Endothelial cell of umbilical vein (primary cell): Measurements from ENCODE around the gene FOXL3. TPM values are rescaled to one million over a fixed set of nuclear protein-coding genes. Genes with fewer than 3 reads are reported as not detected.

Experiments
- BruUV-seq: library from RNA; stranded (reverse); fragments of 400-500 nt; replicated peaks from 2 replicates; lab custom pipeline; 2021; lab: Mats Ljungman, UMichigan
- CTCF ChIA-PET: fragments of 300-600, 350-600 bp; sonication (Branson Sonifier 250); formaldehyde crosslinking; loops from one replicate; lab custom pipeline; 2021; ENCODE audit warnings: antibody characterized with exemption, inconsistent platforms; lab: Charles Lee
- POLR2A ChIA-PET: fragments of 300-600, 350-600 bp; sonication (Branson Sonifier 250); formaldehyde crosslinking; loops from one replicate; lab custom pipeline; 2021; ENCODE audit warnings: antibody characterized with exemption, inconsistent platforms; lab: Charles Lee
- DNase-seq: peaks from one replicate; pipeline ENCODE4 v3.0.0-alpha.2; 2011; ENCODE audit warnings: low read depth, low spot score
- FAIRE-seq: peaks from 2 replicates; lab custom pipeline; 2011; peaks lifted over from hg19 to GRCh38; lab: Jason Lieb, UNC
- H2AFZ ChIP-seq: 2 replicates; pipeline ENCODE4 v1.6.0; 2012; ENCODE audit warnings: low read depth, low read length, control low read depth, inconsistent platforms
- H3K27ac ChIP-seq: 2 replicates; pipeline ENCODE4 v1.5.1; 2011; ENCODE audit warnings: low read depth, mild to moderate bottlenecking, control low read depth, low read length, moderate library complexity; ENCODE audit not compliant: insufficient read depth
- H3K27me3 ChIP-seq, 2 experiments: 2 replicates each; pipeline versions ENCODE4 v1.6.0 to v1.6.1; 2011; ENCODE audit warnings: low read length in 2 of 2, mixed read lengths in 1 of 2; ENCODE audit not compliant: control insufficient read depth in 2 of 2, insufficient read depth in 2 of 2
- H3K36me3 ChIP-seq, 2 experiments: 2 replicates in 1 of 2; 3 replicates in 1 of 2; pipeline ENCODE4 v1.5.1; 2011; ENCODE audit warnings: low read length in 2 of 2, mild to moderate bottlenecking in 1 of 2, moderate library complexity in 1 of 2; ENCODE audit not compliant: control insufficient read depth in 2 of 2, insufficient read depth in 2 of 2; ENCODE audit errors: extremely low read depth in 1 of 2
- H3K4me1 ChIP-seq: 3 replicates; pipeline ENCODE4 v1.5.1; 2011; ENCODE audit warnings: mild to moderate bottlenecking, low read length; ENCODE audit not compliant: control insufficient read depth, insufficient read depth; ENCODE audit errors: extremely low read depth
- H3K4me2 ChIP-seq: 2 replicates; pipeline ENCODE4 v1.6.1; 2011; ENCODE audit warnings: low read length, control low read depth, mixed read lengths; ENCODE audit not compliant: insufficient read depth
- H3K4me3 ChIP-seq, 3 experiments: fragments of 200-600 bp in 1 of 3; sonication (generic), shearing (Covaris generic) in 1 of 3; replicated peaks in 1 of 3; 2 replicates each; pipeline ENCODE4 v1.5.1; 2011 to 2016; ENCODE audit warnings: control low read depth in 3 of 3, low read length in 3 of 3, mild to moderate bottlenecking in 2 of 3, inconsistent platforms in 1 of 3, low read depth in 1 of 3, moderate library complexity in 1 of 3; ENCODE audit not compliant: insufficient read depth in 1 of 3
- H3K79me2 ChIP-seq: 2 replicates; pipeline ENCODE4 v1.6.0; 2012; ENCODE audit warnings: low read length, inconsistent platforms; ENCODE audit not compliant: control insufficient read depth, insufficient read depth
- H3K9ac ChIP-seq: replicated peaks from 2 replicates; pipeline ENCODE3; 2011; ENCODE audit warnings: low read length, control low read depth; ENCODE audit not compliant: insufficient read depth; ENCODE audit errors: extremely low read depth
- H3K9me1 ChIP-seq: replicated peaks from 3 replicates; pipeline ENCODE4 v1.6.0; 2011; ENCODE audit warnings: mild to moderate bottlenecking, low read length; ENCODE audit not compliant: control insufficient read depth, insufficient read depth; ENCODE audit errors: extremely low read depth
- H3K9me3 ChIP-seq: replicated peaks from 2 replicates; pipeline ENCODE4 v1.5.1; 2012; ENCODE audit warnings: low read length, inconsistent platforms; ENCODE audit not compliant: control insufficient read depth, insufficient read depth
- H4K20me1 ChIP-seq: replicated peaks from 2 replicates; pipeline ENCODE3; 2011; ENCODE audit warnings: mild to moderate bottlenecking, low read length; ENCODE audit not compliant: control insufficient read depth, insufficient read depth; ENCODE audit errors: extremely low read depth
- CTCF ChIP-seq, 2 donors: IDR thresholded peaks; 1 replicate in 1 of 2; 2 replicates in 1 of 2; pipeline ENCODE4 v1.5.1; 2011; ENCODE audit warnings: low read length in 2 of 2, mild to moderate bottlenecking in 2 of 2, moderate library complexity in 2 of 2, control low read depth in 1 of 2, inconsistent platforms in 1 of 2, low read depth in 1 of 2; ENCODE audit not compliant: insufficient read depth in 1 of 2; ENCODE audit errors: extremely low read depth in 1 of 2
- EZH2 ChIP-seq: IDR thresholded peaks from 2 replicates; pipeline ENCODE4 v1.6.1; 2012; ENCODE audit warnings: borderline replicate concordance, low read depth, mild to moderate bottlenecking, moderate library complexity, low read length, inconsistent platforms; ENCODE audit not compliant: severe bottlenecking
- FOS ChIP-seq: IDR thresholded peaks from 2 replicates; pipeline ENCODE4 v1.6.1; 2011; ENCODE audit warnings: mild to moderate bottlenecking, low read length, moderate library complexity, borderline replicate concordance; ENCODE audit not compliant: insufficient read depth
- GATA2 ChIP-seq: IDR thresholded peaks from 2 replicates; pipeline ENCODE4 v1.7.0; 2011; ENCODE audit warnings: low read depth, mild to moderate bottlenecking, moderate library complexity, mixed read lengths, low read length; ENCODE audit not compliant: insufficient read length, insufficient read depth
- JUN ChIP-seq: IDR thresholded peaks from 2 replicates; pipeline ENCODE4 v1.6.1; 2011; ENCODE audit warnings: borderline replicate concordance, low read depth; ENCODE audit not compliant: insufficient read length, insufficient read depth
- MAX ChIP-seq: IDR thresholded peaks from 2 replicates; pipeline ENCODE4 v1.6.1; 2011; ENCODE audit not compliant: insufficient read depth, insufficient read length
- MYC ChIP-seq: IDR thresholded peaks from one replicate; pipeline ENCODE4 v1.6.1; 2011; ENCODE audit warnings: mild to moderate bottlenecking, low read depth, low read length
- POLR2A ChIP-seq: IDR thresholded peaks from 2 replicates; pipeline ENCODE4 v1.6.1; 2012; ENCODE audit warnings: low read depth, mild to moderate bottlenecking, control low read depth, low read length
- POLR2AphosphoS5 ChIP-seq: IDR thresholded peaks from 2 replicates; pipeline ENCODE4 v1.6.1; 2012; ENCODE audit warnings: low read depth, mild to moderate bottlenecking, control low read depth, low read length, moderate library complexity; ENCODE audit not compliant: insufficient read depth
- dilution Hi-C: fragments of 300-500 bp; cut with MboI; formaldehyde crosslinking; loops from one replicate; pipeline ENCODE4 v1.15.0; 2019; ENCODE audit warnings: low sequenced_read_pairs; ENCODE audit not compliant: extremely low pct_ligation_motif_present
- intact Hi-C: fragments of 100-400 bp; cut with micrococcal nuclease; formaldehyde crosslinking; loops from one replicate; pipeline ENCODE4 v1.10.0; 2022
- polyA plus RNA-seq, 4 experiments: library from polyadenylated mRNA; depleted of rRNA in 3 of 4; stranded (reverse) in 3 of 4; unstranded in 1 of 4; fragments of >200 nt; gene quantifications; 2 replicates each; pipeline versions ENCODE4 v1.2.1 to v1.2.3, GENCODE V29; 2011 to 2012; ENCODE audit warnings: missing spikeins in 1 of 4
- total RNA-seq: library from RNA; stranded (reverse); gene quantifications from 2 replicates; pipeline ENCODE4 v1.2.3, GENCODE V29; 2021

Gene FOXL3
- total and polyA plus RNA-seq, 2 donors (not counting 3 experiments of a cell fraction or from before 2014, with no cell fraction given): not detected

GRCh38 chr7:252216-252965, 37.6 kb upstream of the FOXL3 start:
- DNase-seq: no peak
- POLR2A ChIA-PET: no interaction called here

DNA sequence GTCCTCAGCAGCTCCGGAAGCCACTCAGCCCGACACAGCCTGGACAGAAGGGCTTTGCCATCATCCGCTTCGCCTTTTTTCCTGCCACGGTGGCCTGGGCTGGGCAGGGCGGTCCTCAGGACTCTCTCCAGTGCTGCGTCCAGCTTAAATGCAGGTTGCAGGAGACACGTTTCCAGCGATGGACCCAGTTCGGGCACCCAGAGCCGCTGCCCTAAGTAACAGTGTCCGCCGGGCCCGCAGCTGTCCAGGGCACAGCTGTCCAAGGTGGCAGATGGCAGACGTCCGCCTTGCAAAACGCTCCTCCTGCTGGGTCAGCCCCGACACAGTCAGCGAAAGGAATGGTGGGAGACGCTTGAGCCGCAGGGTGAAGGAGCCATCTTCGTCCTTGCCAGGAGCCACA, 37.0 kb upstream of the FOXL3 start:
- no peaks in the 10 kb centered on the region for H3K79me2 ChIP-seq
- no peaks in the 10 kb centered on the region for H4K20me1 ChIP-seq
- H3K27ac ChIP-seq: no peak overlapping the region
- TF ChIP-seq JUN: no peak
- TF ChIP-seq EZH2: no peak
- no peak for TF ChIP-seq CTCF (IDR thresholded peaks at IDR 0.05; ENCODE audit: extremely low read depth in 1 of 2, insufficient read depth in 1 of 2, low read depth in 1 of 2, low read length in 2 of 2)
- no peak for TF ChIP-seq FOS
- no peak for TF ChIP-seq POLR2AphosphoS5
- no peak for TF ChIP-seq POLR2A
- TF ChIP-seq MAX: no peak
- TF ChIP-seq GATA2: no peak
- TF ChIP-seq MYC: no peak
- dilution Hi-C loops: no loop called here
- FAIRE-seq: no peak
- no peak overlapping the region for H3K4me2 ChIP-seq
- ChIA-PET POLR2A (no interaction called here), CTCF (no interaction called here)
- BruUV-seq: no TSS peak
- no peaks in the 10 kb centered on the region for H3K9me3 ChIP-seq
- H2AFZ ChIP-seq: no peak overlapping the region
- no peak overlapping the region for H3K9ac ChIP-seq
- H3K27me3 ChIP-seq: no peaks in the 10 kb centered on the region
- no peaks in the 10 kb centered on the region for H3K4me1 ChIP-seq
- intact Hi-C loops: no loop called here
- no peaks in the 10 kb centered on the region for H3K9me1 ChIP-seq
- no peak overlapping the region for H3K4me3 ChIP-seq
- H3K36me3 ChIP-seq: peaks cover 0 to 8% of the 10 kb centered on the region in 2 experiments
- DNase-seq: no peak

More at GRCh38 chr7:252216-252965, 37.6 kb upstream of the FOXL3 start:
- FAIRE-seq: no peak
- Histone ChIP-seq H4K20me1 (no peaks in the 10 kb centered on the region), H3K4me1 (no peaks in the 10 kb centered on the region), H3K79me2 (no peaks in the 10 kb centered on the region), H3K27ac (no peak overlapping the region), H3K4me2 (no peak overlapping the region), H3K4me3 (no peak overlapping the region), H3K27me3 (no peaks in the 10 kb centered on the region), H3K36me3 (peaks cover 0 to 8% of the 10 kb centered on the region in 2 experiments), H3K9ac (no peak overlapping the region), H3K9me1 (no peaks in the 10 kb centered on the region), H2AFZ (no peak overlapping the region), H3K9me3 (no peaks in the 10 kb centered on the region)
- CTCF ChIA-PET: no interaction called here
- intact Hi-C loops (no loop called here), dilution Hi-C loops (no loop called here)
- BruUV-seq: no TSS peak
- no peak for TF ChIP-seq FOS
- TF ChIP-seq POLR2AphosphoS5: no peak
- TF ChIP-seq EZH2: no peak
